Neural progenitor cell (in vitro differentiated cells): ENCODE data around the gene COL20A1. TPM values are rescaled to one million over a fixed set of nuclear protein-coding genes. Genes with fewer than 3 reads are reported as not detected.
A peak's percentile ranks its signal among the peaks of the same experiment; 100 is the strongest.

ENCODE experiments used
- DNase-seq: peaks from one replicate; pipeline ENCODE4 v3.0.0-alpha.2; 2016; ENCODE audit warnings: low spot score
- H2AFZ ChIP-seq: fragments of 200-600 bp; sonication (generic); replicated peaks from 2 replicates; pipeline ENCODE4 v1.6.1; 2016; ENCODE audit warnings: antibody characterized with exemption
- H3F3A ChIP-seq: fragments of 200-600 bp; sonication (generic); 2 replicates; pipeline ENCODE4 v1.6.1; 2016; ENCODE audit warnings: antibody characterized with exemption, low read depth
- H3K27ac ChIP-seq: fragments of 200-600 bp; sonication (generic); 2 replicates; pipeline ENCODE4 v1.5.1; 2016; ENCODE audit warnings: mild to moderate bottlenecking
- H3K27me3 ChIP-seq: fragments of 200-600 bp; sonication (generic); 2 replicates; pipeline ENCODE4 v1.6.1; 2016; ENCODE audit warnings: mild to moderate bottlenecking, moderate library complexity
- H3K36me3 ChIP-seq: fragments of 200-600 bp; sonication (generic); 2 replicates; pipeline ENCODE4 v1.5.1; 2016
- H3K4me1 ChIP-seq: fragments of 200-600 bp; sonication (generic); 2 replicates; pipeline ENCODE4 v1.6.1; 2016; ENCODE audit warnings: mixed run types
- H3K4me2 ChIP-seq: fragments of 200-600 bp; sonication (generic); 2 replicates; pipeline ENCODE4 v1.6.1; 2016
- H3K4me3 ChIP-seq: fragments of 200-600 bp; sonication (generic); 2 replicates; pipeline ENCODE4 v1.5.1; 2016
- H3K79me2 ChIP-seq: fragments of 200-600 bp; sonication (generic); 2 replicates; pipeline ENCODE4 v1.6.1; 2016; ENCODE audit warnings: low read depth
- H3K9ac ChIP-seq: fragments of 200-600 bp; sonication (generic); 2 replicates; pipeline ENCODE4 v1.6.1; 2016
- H3K9me3 ChIP-seq: fragments of 200-600 bp; sonication (generic); 2 replicates; pipeline ENCODE4 v1.5.1; 2016; ENCODE audit warnings: low read depth
- H4K20me1 ChIP-seq: fragments of 200-600 bp; sonication (generic); 2 replicates; pipeline ENCODE4 v1.6.1; 2016; ENCODE audit warnings: low read depth
- H3K27ac Mint-ChIP-seq: 3 replicates; pipeline ENCODE4 v1.8.0; 2021; ENCODE audit warnings: mixed read lengths
- H3K27me3 Mint-ChIP-seq: 2 replicates; pipeline ENCODE4 v1.8.0; 2022; ENCODE audit warnings: low read depth, mild to moderate bottlenecking, inconsistent platforms, moderate library complexity, mixed read lengths; ENCODE audit not compliant: insufficient read depth
- H3K36me3 Mint-ChIP-seq: 3 replicates; pipeline ENCODE4 v1.8.0; 2021; ENCODE audit warnings: mixed read lengths
- H3K4me1 Mint-ChIP-seq: 3 replicates; pipeline ENCODE4 v1.8.0; 2021; ENCODE audit warnings: mixed read lengths
- H3K4me3 Mint-ChIP-seq: 3 replicates; pipeline ENCODE4 v1.8.0; 2021; ENCODE audit warnings: mild to moderate bottlenecking, moderate library complexity, mixed read lengths
- H3K9me3 Mint-ChIP-seq: 3 replicates; pipeline ENCODE4 v1.8.0; 2020; ENCODE audit warnings: mixed read lengths
- CTCF ChIP-seq: fragments of 200-600 bp; sonication (generic); IDR thresholded peaks from 2 replicates; pipeline ENCODE4 v1.5.1; 2017; ENCODE audit warnings: antibody characterized with exemption, mild to moderate bottlenecking
- EZH2 ChIP-seq: fragments of 200-600 bp; sonication (generic); IDR thresholded peaks from 2 replicates; pipeline ENCODE4 v1.6.1; 2017; ENCODE audit warnings: antibody characterized with exemption, mild to moderate bottlenecking, moderate library complexity
- EZH2phosphoT487 ChIP-seq: fragments of 200-600 bp; sonication (generic); IDR thresholded peaks from 2 replicates; pipeline ENCODE4 v1.6.1; 2017; ENCODE audit warnings: antibody characterized with exemption
- total RNA-seq: library from RNA; depleted of rRNA; stranded (reverse); fragments of >200 nt; gene quantifications from 2 replicates; pipeline ENCODE4 v1.2.3, GENCODE V29; 2015; ENCODE audit warnings: low replicate concordance

Gene COL20A1
- total RNA-seq, 1 donor from 2014 or later: 0.37 TPM

GRCh38 chr20:63350196-63350595 is 57.2 kb downstream of the COL20A1 start:
- no peak overlapping the region for H2AFZ ChIP-seq
- no peak overlapping the region for H3K27ac ChIP-seq
- no peaks in the 10 kb centered on the region for H3K79me2 ChIP-seq
- no peak for DNase-seq
- Mint-ChIP-seq H3K27me3 (peaks cover 9% of the 10 kb centered on the region), H3K36me3 (no peaks in the 10 kb centered on the region), H3K4me1 (peaks cover 17% of the 10 kb centered on the region), H3K27ac (no peak overlapping the region), H3K4me3 (peak overlapping the region; percentile 55), H3K9me3 (peaks cover 5% of the 10 kb centered on the region)
- H3K36me3 ChIP-seq: no peaks in the 10 kb centered on the region
- TF ChIP-seq EZH2phosphoT487 (no peak), CTCF (no peak), EZH2 (no peak)
- H3K27me3 ChIP-seq: no peaks in the 10 kb centered on the region
- H3K9me3 ChIP-seq: no peaks in the 10 kb centered on the region
- H3F3A ChIP-seq: peaks cover 10% of the 10 kb centered on the region
- H3K4me3 ChIP-seq: no peak overlapping the region
- no peak overlapping the region for H3K4me2 ChIP-seq
- H3K9ac ChIP-seq: no peak overlapping the region
- H3K4me1 ChIP-seq: peaks cover 9% of the 10 kb centered on the region
- H4K20me1 ChIP-seq: no peaks in the 10 kb centered on the region

GRCh38 chr20:63350597-63351325 is 57.8 kb downstream of the COL20A1 start:
- Mint-ChIP-seq H3K9me3 (peaks cover 5% of the 10 kb centered on the region), H3K27me3 (peaks cover 9% of the 10 kb centered on the region), H3K36me3 (no peaks in the 10 kb centered on the region), H3K4me3 (peak overlapping the region; percentile 55), H3K4me1 (peaks cover 17% of the 10 kb centered on the region), H3K27ac (no peak overlapping the region)
- DNase-seq: no peak
- Histone ChIP-seq H3K27me3 (no peaks in the 10 kb centered on the region), H4K20me1 (no peaks in the 10 kb centered on the region), H3K4me3 (no peak overlapping the region), H3K36me3 (no peaks in the 10 kb centered on the region), H3K4me1 (peaks cover 9% of the 10 kb centered on the region), H3K79me2 (no peaks in the 10 kb centered on the region), H3K27ac (no peak overlapping the region), H3K9ac (no peak overlapping the region), H3K4me2 (no peak overlapping the region), H3F3A (peaks cover 10% of the 10 kb centered on the region), H2AFZ (no peak overlapping the region), H3K9me3 (no peaks in the 10 kb centered on the region)
- TF ChIP-seq EZH2phosphoT487: no peak
- no peak for TF ChIP-seq CTCF
- no peak for TF ChIP-seq EZH2

GRCh38 chr20:63351326-63351700 is 58.3 kb downstream of the COL20A1 start:
- DNase-seq: no peak
- TF ChIP-seq CTCF (no peak), EZH2phosphoT487 (no peak), EZH2 (no peak)
- Mint-ChIP-seq H3K4me3 (no peak overlapping the region), H3K36me3 (no peaks in the 10 kb centered on the region), H3K9me3 (peaks cover 5% of the 10 kb centered on the region), H3K27ac (no peak overlapping the region), H3K4me1 (peaks cover 14% of the 10 kb centered on the region), H3K27me3 (peaks cover 9% of the 10 kb centered on the region)
- peaks cover 10% of the 10 kb centered on the region for H3F3A ChIP-seq
- no peak overlapping the region for H3K4me3 ChIP-seq
- H2AFZ ChIP-seq: no peak overlapping the region
- no peaks in the 10 kb centered on the region for H3K27me3 ChIP-seq
- peaks cover 9% of the 10 kb centered on the region for H3K4me1 ChIP-seq
- no peak overlapping the region for H3K27ac ChIP-seq
- H3K4me2 ChIP-seq: no peak overlapping the region
- H4K20me1 ChIP-seq: no peaks in the 10 kb centered on the region
- H3K9ac ChIP-seq: no peak overlapping the region
- H3K79me2 ChIP-seq: no peaks in the 10 kb centered on the region
- H3K9me3 ChIP-seq: no peaks in the 10 kb centered on the region
- no peaks in the 10 kb centered on the region for H3K36me3 ChIP-seq
